MCF 10A (cell line): ENCODE measurements around the gene PCNA. TPM values are rescaled to one million over a fixed set of nuclear protein-coding genes. Genes with fewer than 3 reads are reported as not detected.

Source experiments
- BruUV-seq: library from RNA; stranded (reverse); fragments of 400-500 nt; replicated peaks from 2 replicates; lab custom pipeline; 2021; lab: Mats Ljungman, UMichigan
- CTCF ChIA-PET: fragments of 300-600 bp; sonication (Branson Sonifier 250); formaldehyde crosslinking; extraction: SDS; loops from one replicate; lab custom pipeline; 2021; ENCODE audit warnings: antibody characterized with exemption, inconsistent platforms; lab: Yijun Ruan, JAX
- POLR2A ChIA-PET: fragments of 300-600, 350-650 bp; sonication (Branson Sonifier 250); formaldehyde crosslinking; extraction: SDS; loops from one replicate; lab custom pipeline; 2020; ENCODE audit warnings: antibody characterized with exemption, inconsistent platforms; lab: Yijun Ruan, JAX
- DNase-seq: peaks from one replicate; pipeline ENCODE4 v3.0.0-alpha.2; 2018; ENCODE audit not compliant: unreplicated experiment
- H3K27ac Mint-ChIP-seq: one replicate; pipeline ENCODE4 v1.8.0; 2022; ENCODE audit warnings: mild to moderate bottlenecking, low read depth, mixed read lengths; ENCODE audit not compliant: unreplicated experiment
- H3K27me3 Mint-ChIP-seq: one replicate; pipeline ENCODE4 v1.8.0; 2022; ENCODE audit warnings: mixed read lengths; ENCODE audit not compliant: insufficient read depth, unreplicated experiment
- H3K36me3 Mint-ChIP-seq: one replicate; pipeline ENCODE4 v1.8.0; 2022; ENCODE audit warnings: mild to moderate bottlenecking, moderate library complexity, mixed read lengths; ENCODE audit not compliant: insufficient read depth, unreplicated experiment
- H3K4me1 Mint-ChIP-seq: one replicate; pipeline ENCODE4 v1.8.0; 2022; ENCODE audit warnings: mixed read lengths; ENCODE audit not compliant: insufficient read depth, unreplicated experiment
- H3K4me3 Mint-ChIP-seq: one replicate; pipeline ENCODE4 v1.8.0; 2022; ENCODE audit warnings: mild to moderate bottlenecking, moderate library complexity, mixed read lengths; ENCODE audit not compliant: unreplicated experiment
- H3K9me3 Mint-ChIP-seq: one replicate; pipeline ENCODE4 v1.8.0; 2022; ENCODE audit warnings: mixed read lengths; ENCODE audit not compliant: unreplicated experiment
- intact Hi-C: fragments of 100-400 bp; cut with micrococcal nuclease; formaldehyde crosslinking; loops from 2 replicates; pipeline ENCODE4 v1.14.1; 2022
- total RNA-seq: library from RNA; stranded (reverse); gene quantifications from 2 replicates; pipeline ENCODE4 v1.2.3, GENCODE V29; 2022
- TF ChIP-seq, protein P1 (sequence below): fragments of 200-600 bp; IDR thresholded peaks from one replicate; pipeline ENCODE4 v1.8.0; 2022; ENCODE audit warnings: antibody characterized with exemption, mild to moderate bottlenecking; ENCODE audit not compliant: unreplicated experiment

PCNA gene
- total RNA-seq, 1 experiment from 2014 or later: 45.5 TPM

DNA sequence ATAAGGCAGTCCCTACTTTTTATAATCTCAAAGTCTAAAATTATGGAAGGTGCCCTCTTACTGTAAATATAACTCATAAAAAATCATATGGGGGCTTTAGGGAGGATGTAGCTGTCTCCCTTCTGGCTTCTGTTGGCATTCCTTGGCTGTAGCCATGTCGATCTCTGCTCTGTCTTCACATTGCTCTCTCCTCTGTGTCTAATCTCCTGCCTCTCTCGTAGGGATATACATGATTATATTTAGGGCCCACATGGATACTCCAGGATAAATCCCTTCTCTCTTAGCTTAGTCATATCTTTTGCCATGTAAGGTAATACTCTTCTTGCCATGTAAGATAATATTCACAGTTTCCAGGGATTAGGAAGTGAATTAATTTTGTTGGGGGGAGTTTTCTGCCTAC lies 35.6 kb upstream of the PCNA start:
- Mint-ChIP-seq H3K27ac (peak overlapping the region; percentile 57), H3K9me3 (no peaks in the 10 kb centered on the region), H3K27me3 (no peaks in the 10 kb centered on the region), H3K36me3 (no peaks in the 10 kb centered on the region), H3K4me1 (peaks cover 34% of the 10 kb centered on the region), H3K4me3 (no peak overlapping the region)
- POLR2A ChIA-PET: no interaction called here
- no TSS peak for BruUV-seq
- no peak for DNase-seq
- TF ChIP-seq, protein P1, sequence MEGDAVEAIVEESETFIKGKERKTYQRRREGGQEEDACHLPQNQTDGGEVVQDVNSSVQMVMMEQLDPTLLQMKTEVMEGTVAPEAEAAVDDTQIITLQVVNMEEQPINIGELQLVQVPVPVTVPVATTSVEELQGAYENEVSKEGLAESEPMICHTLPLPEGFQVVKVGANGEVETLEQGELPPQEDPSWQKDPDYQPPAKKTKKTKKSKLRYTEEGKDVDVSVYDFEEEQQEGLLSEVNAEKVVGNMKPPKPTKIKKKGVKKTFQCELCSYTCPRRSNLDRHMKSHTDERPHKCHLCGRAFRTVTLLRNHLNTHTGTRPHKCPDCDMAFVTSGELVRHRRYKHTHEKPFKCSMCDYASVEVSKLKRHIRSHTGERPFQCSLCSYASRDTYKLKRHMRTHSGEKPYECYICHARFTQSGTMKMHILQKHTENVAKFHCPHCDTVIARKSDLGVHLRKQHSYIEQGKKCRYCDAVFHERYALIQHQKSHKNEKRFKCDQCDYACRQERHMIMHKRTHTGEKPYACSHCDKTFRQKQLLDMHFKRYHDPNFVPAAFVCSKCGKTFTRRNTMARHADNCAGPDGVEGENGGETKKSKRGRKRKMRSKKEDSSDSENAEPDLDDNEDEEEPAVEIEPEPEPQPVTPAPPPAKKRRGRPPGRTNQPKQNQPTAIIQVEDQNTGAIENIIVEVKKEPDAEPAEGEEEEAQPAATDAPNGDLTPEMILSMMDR: no peak
- intact Hi-C loops: no loop called here
- CTCF ChIA-PET: interaction anchor here (1.8 to 6.0 kb wide), 4 partner anchors 12 to 51 kb away, joined by 4 to 48 read pairs (median 28); partner anchors contain the start of gene CDS2

DNA sequence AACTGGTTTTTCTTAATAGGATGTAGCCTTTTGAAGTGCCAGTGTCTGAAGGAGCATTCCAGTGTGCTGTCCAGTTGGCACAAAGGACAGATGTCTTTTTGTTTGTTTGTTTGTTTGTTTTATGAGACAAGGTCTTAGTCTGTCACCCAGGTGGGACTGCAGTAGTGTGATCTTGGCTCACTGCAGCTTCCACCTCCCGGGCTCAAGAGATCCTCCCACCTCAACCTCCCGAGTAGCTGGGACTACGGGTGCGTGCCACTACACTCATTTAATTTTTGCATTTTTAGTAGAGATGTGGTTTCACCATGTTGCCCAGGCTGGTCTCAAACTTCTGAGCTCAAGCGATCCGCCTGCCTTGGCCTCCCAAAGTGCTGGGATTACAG lies 34.8 kb upstream of the PCNA start:
- H3K27ac Mint-ChIP-seq: no peak overlapping the region
- intact Hi-C loops: no loop called here
- POLR2A ChIA-PET: interaction anchor here (1.0 to 1.5 kb wide), 2 partner anchors 12 to 28 kb away, joined by 7 read pairs; partner anchors contain the start of gene CDS2

DNA sequence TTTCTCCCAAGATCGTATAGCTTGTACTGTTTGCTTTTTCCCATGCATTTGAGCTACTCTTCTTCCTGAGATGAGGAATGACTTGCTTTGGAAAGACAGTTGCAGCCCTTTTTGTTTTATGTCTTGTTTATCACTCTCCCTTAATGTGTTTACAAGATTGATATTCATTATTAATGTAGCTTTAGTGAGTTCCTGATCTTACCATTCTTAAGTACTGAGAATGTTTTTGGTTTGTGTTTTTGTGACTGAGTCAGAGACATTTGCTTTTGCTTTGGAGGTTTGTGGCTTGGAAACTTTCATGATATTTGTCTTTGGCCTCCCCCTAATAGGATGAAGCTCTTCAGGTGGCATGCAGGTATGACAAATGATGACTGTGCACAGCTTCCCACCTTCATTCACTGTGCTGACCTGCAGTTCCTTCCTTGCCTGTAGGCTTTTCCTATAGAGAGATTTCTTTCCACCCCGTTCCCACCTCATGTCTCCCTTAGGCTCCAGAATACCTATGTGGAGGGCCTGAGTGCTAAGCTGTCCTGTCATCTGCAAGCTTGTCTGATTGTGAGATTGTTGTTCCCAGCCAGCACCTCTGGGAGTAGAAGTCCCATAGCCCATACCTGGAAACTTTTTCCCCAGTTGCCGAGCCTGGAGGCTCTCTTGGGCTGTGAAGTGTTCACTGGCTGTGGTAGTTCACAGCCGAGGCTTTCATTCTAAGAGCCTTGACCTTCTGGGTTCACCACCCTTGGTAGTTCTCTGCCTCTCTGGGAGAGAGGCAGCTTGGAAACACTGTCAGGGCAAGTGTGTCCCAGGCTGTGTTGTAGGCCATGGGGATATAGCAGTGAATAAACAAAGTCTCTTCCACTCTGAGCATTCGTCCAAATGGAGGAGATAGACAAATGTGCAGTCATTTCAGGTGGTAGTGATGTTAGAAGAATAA lies 34.1 kb upstream of the PCNA start:
- Mint-ChIP-seq H3K27ac (peak overlapping the region; percentile 27), H3K27me3 (no peaks in the 10 kb centered on the region), H3K9me3 (no peaks in the 10 kb centered on the region), H3K36me3 (no peaks in the 10 kb centered on the region), H3K4me3 (no peak overlapping the region), H3K4me1 (peaks cover 35% of the 10 kb centered on the region)
- BruUV-seq: no TSS peak
- CTCF ChIA-PET: interaction anchor here (0.5 to 6.0 kb wide), 6 partner anchors 26 to 857 kb away, joined by 3 to 48 read pairs (median 3); partner anchors contain the start of gene CDS2
- TF ChIP-seq, protein P1: no peak
- POLR2A ChIA-PET: interaction anchor here (0.6 to 1.5 kb wide), 5 partner anchors 12 to 36 kb away, joined by 3 to 7 read pairs (median 4); partner anchors contain the start of gene CDS2
- intact Hi-C loops: no loop called here
- peak; percentile 34 for DNase-seq

More for the DNA sequence above, 34.8 kb upstream of the PCNA start:
- H3K4me3 Mint-ChIP-seq: no peak overlapping the region
- no peaks in the 10 kb centered on the region for H3K27me3 Mint-ChIP-seq
- no peaks in the 10 kb centered on the region for H3K36me3 Mint-ChIP-seq
- BruUV-seq: no TSS peak
- TF ChIP-seq, protein P1: no peak
- CTCF ChIA-PET: interaction anchor here (1.8 to 6.0 kb wide), 3 partner anchors 29 to 52 kb away, joined by 4 to 48 read pairs (median 39); partner anchors contain the start of gene CDS2
- H3K9me3 Mint-ChIP-seq: no peaks in the 10 kb centered on the region
- no peak for DNase-seq
- peaks cover 35% of the 10 kb centered on the region for H3K4me1 Mint-ChIP-seq

DNA sequence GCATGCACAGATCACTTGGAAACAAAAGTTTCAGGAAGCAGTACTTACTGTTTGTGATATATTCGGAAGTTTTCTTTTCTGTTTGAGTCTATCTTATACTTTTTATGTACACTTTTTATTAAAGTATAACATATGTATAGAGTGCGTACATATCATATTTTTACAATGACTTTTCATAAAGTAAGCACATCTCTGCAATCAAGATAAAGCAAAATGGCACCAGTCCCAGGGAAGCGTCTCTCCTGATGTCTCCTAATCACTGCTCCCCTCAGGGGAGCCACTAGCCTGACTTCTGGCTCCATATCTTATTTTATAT lies 33.4 kb upstream of the PCNA start:
- H3K9me3 Mint-ChIP-seq: no peaks in the 10 kb centered on the region
- DNase-seq: no peak
- TF ChIP-seq, protein P1: no peak
- no peak overlapping the region for H3K4me3 Mint-ChIP-seq
- ChIA-PET CTCF (interaction anchor here (0.8 to 6.0 kb wide), 3 partner anchors 27 to 191 kb away, joined by 3 to 48 read pairs (median 39); partner anchors contain the start of gene CDS2), POLR2A (interaction anchor here (0.6 to 1.5 kb wide), 3 partner anchors 26 to 34 kb away, joined by 3 to 7 read pairs (median 4); partner anchors contain the start of gene CDS2)
- intact Hi-C loops: no loop called here
- peaks cover 38% of the 10 kb centered on the region for H3K4me1 Mint-ChIP-seq
- H3K27me3 Mint-ChIP-seq: no peaks in the 10 kb centered on the region
- BruUV-seq: no TSS peak
- no peaks in the 10 kb centered on the region for H3K36me3 Mint-ChIP-seq
- H3K27ac Mint-ChIP-seq: no peak overlapping the region
